Stomach smooth muscle (tissue), 2 donors: ENCODE measurements around the gene CUL9.
A peak's percentile ranks its signal among the peaks of the same experiment; 100 is the strongest.

ENCODE experiments used
- H3K27ac ChIP-seq: one replicate; pipeline ENCODE4 v1.7.0; 2013; ENCODE audit warnings: mild to moderate bottlenecking, low read length, inconsistent platforms
- H3K27me3 ChIP-seq, 2 donors: one replicate each; pipeline ENCODE4 v1.7.0; 2013; ENCODE audit warnings: low read length in 2 of 2; ENCODE audit not compliant: insufficient read depth in 2 of 2, control insufficient read depth in 1 of 2
- H3K36me3 ChIP-seq, 2 donors: one replicate each; pipeline ENCODE4 v1.7.0; 2013; ENCODE audit warnings: low read length in 2 of 2; ENCODE audit not compliant: control insufficient read depth in 2 of 2, insufficient read depth in 2 of 2
- H3K4me1 ChIP-seq: one replicate; pipeline ENCODE4 v1.7.0; 2013; ENCODE audit warnings: low read length; ENCODE audit not compliant: control insufficient read depth, insufficient read depth
- H3K4me3 ChIP-seq, 2 donors: one replicate each; pipeline ENCODE4 v1.7.0; 2013; ENCODE audit warnings: low read length in 2 of 2
- H3K9ac ChIP-seq, 2 donors: one replicate each; pipeline ENCODE4 v1.7.0; 2013; ENCODE audit warnings: low read length in 2 of 2, mild to moderate bottlenecking in 1 of 2
- H3K9me3 ChIP-seq, 2 donors: one replicate each; pipeline ENCODE4 v1.7.0; 2013; ENCODE audit warnings: low read length in 2 of 2; ENCODE audit not compliant: control insufficient read depth in 2 of 2
- donor health status: healthy.
- donor health status: Pancreatic carcinoma.

Gene CUL9

DNA sequence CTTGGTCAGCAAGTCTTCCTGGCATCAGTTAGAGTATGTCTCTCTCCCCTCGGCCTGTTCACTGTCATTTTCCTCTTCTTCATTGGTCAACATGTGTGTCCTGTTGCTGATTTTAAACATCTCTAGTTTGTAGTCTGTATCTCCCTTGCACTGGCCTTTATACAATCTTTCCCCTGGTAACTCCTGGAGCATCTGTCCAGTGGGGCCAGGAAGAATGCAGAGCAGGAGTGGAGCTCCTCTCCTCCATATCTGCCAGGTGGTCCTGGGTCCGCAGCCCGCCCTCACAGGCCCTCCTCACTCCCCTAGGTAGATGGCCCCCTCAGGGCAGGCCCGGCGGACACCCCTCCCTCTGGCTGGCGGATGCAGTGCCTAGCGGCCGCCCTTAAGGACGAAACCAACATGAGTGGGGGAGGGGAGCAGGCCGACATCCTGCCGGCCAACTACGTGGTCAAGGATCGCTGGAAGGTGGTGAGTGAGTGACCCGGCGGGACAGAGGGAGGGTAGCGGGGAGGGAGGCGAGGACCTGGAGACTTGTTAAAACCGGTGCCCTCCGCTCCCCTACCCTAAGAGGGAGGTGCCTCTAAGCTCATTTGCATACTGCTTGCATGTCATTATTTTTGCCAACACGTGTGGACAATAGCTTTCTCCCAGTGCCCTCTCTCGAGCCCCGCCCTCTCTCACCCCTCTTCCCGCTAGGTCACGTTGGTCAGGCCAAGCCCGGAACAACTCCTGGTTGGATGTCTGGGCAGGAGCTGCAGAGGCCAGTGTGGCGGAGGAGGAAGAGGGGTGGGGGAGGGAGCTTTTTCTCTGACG, 64.5 kb downstream of the CUL9 start:
- Histone ChIP-seq H3K36me3 (no peaks in the 10 kb centered on the region), H3K9ac (peak overlapping the region in 1 of 2 donors; percentile 2), H3K4me3 (peak overlapping the region; percentile 84 to 89), H3K27ac (no peak overlapping the region), H3K9me3 (no peaks in the 10 kb centered on the region), H3K4me1 (peaks cover 13% of the 10 kb centered on the region), H3K27me3 (peaks cover 34 to 35% of the 10 kb centered on the region in 2 donors)

DNA sequence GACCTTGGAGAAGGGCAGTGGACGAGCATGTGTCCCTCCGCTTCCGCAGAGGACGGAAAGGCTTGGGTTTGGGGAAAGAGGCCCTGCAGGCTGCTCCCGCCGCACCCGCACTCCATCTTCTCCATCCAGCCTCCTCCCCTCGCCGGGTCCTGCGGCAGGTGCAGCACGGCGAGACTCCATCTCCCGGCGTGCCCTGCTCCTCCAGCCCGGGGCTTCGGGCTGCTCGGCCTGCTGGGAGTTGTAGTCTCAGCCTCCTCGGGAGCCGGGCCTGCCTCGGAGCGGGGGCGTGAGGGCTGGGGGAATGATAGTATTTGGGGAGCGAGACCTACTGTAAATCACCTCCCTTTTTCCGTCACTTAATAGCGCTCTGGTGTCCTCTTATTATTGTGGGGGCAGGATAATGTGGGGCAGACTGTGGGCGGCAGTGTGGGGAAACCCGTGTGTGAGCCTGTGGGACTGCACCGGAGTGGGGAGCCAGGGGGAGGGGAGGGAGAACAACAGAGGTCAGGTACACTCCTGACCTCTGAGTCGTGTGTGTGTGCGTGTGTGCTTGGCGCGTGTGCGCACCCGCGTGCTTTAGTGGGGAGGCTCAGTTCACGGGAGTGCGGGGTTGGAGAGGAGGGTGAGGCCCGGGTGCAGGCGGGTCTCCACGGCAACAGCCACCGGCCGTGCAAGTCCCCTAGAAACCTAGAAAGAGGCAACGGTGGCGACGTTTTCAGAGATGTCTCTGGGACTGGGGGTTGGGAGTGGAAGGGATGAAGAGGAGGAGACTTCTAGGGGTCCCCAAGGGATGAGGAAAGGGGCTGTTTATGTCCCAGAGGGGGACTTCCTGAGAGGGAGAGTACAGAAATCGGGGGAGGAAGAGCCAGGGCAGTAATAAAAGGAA, 65.4 kb downstream of the CUL9 start:
- no peaks in the 10 kb centered on the region for H3K36me3 ChIP-seq
- peak overlapping the region; percentile 84 to 89 for H3K4me3 ChIP-seq
- H3K9ac ChIP-seq: peak overlapping the region; percentile 55 to 68
- no peaks in the 10 kb centered on the region for H3K9me3 ChIP-seq
- H3K27me3 ChIP-seq: peaks cover 35% of the 10 kb centered on the region in 2 donors
- peaks cover 13% of the 10 kb centered on the region for H3K4me1 ChIP-seq
- H3K27ac ChIP-seq: no peak overlapping the region

DNA sequence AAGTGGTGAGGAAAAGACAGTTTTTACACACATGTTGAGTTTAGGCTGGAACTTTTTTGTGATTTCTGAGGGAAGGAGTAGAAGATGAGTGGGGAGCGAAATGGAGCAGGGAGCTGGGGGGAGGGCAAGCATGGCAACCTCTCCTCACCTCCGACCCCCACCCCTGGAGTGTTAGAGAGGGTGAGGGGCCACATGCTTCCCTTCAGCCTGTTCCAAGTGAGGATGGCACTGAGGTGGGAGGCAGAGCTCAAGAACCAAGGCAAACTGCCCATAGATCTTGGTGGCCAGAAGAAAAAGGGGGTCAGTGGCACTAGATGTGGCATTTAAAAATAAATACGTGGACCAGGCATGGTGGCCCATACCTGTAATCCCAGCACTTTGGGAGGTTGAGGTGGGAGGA, 66.1 kb downstream of the CUL9 start:
- Histone ChIP-seq H3K4me3 (no peak overlapping the region), H3K9me3 (no peaks in the 10 kb centered on the region), H3K36me3 (no peaks in the 10 kb centered on the region), H3K9ac (peak overlapping the region in 1 of 2 donors; percentile 68), H3K27ac (no peak overlapping the region), H3K4me1 (peaks cover 13% of the 10 kb centered on the region), H3K27me3 (peaks cover 34 to 35% of the 10 kb centered on the region in 2 donors)

DNA sequence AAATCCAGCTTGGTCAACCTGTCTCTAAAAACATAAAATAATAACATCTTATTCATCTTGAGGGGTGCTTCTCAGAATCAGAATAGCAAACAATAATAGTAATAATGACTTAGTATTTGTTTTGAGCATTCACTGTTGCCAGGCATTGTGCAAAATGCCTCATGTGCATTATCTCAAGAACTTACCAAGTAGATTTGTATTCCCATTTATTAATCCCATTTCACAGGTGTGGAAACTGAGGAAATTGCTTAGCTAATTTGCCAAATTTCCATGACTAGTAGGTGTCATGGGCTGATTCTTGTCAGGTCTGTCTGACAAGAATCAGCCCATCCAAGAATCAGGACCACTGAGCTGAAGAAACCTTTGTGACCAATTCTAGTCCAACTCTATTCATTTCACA, 66.8 kb downstream of the CUL9 start:
- H3K9ac ChIP-seq: no peak overlapping the region
- H3K4me3 ChIP-seq: no peak overlapping the region
- H3K4me1 ChIP-seq: peaks cover 13% of the 10 kb centered on the region
- no peaks in the 10 kb centered on the region for H3K9me3 ChIP-seq
- no peaks in the 10 kb centered on the region for H3K36me3 ChIP-seq
- H3K27me3 ChIP-seq: peaks cover 33 to 36% of the 10 kb centered on the region in 2 donors
- no peak overlapping the region for H3K27ac ChIP-seq

DNA sequence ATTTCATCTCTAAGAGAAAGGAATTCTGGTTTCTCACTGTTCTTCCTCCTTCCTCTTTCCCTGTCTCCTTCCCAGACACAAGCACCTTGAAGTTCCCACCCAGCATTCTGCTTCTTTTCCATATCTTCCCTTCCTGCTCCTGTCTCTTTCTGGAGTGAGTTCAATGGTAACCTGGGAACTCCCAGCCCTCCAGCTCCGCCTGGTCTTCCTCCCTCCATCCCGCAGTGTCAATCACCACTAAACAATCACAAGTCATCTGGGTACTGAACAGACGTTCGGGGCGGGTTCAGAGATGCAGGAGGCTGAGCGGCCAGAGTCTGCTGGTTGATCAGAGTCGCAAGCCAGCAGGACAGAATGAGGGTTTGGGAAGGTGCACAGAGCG, 69.0 kb downstream of the CUL9 start:
- peaks cover 26% of the 10 kb centered on the region in 2 donors for H3K27me3 ChIP-seq
- no peaks in the 10 kb centered on the region for H3K9me3 ChIP-seq
- H3K36me3 ChIP-seq: no peaks in the 10 kb centered on the region
- H3K4me1 ChIP-seq: peaks cover 13% of the 10 kb centered on the region
- no peak overlapping the region for H3K27ac ChIP-seq
- no peak overlapping the region for H3K9ac ChIP-seq
- H3K4me3 ChIP-seq: no peak overlapping the region

DNA sequence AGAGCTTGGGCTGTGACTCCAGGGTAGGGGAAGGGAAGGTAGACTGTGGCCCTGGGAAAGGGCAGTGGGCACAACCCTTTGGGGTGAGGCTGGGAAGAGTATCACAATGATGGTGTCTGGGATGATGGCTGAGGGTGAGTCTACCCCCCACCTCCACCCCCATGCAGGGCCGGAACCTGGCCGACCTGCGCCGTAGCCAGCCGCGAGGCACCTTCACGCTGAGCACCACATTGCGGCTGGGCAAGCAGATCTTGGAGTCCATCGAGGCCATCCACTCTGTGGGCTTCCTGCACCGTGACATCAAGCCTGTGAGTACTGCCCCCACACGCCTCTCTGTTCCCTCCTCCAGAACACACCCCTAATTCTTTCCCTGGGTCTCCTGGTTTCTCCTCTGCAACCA, 71.4 kb downstream of the CUL9 start:
- Histone ChIP-seq H3K9ac (no peak overlapping the region), H3K36me3 (no peaks in the 10 kb centered on the region), H3K27me3 (peaks cover 18 to 26% of the 10 kb centered on the region in 2 donors), H3K4me1 (no peaks in the 10 kb centered on the region), H3K27ac (no peak overlapping the region), H3K4me3 (no peak overlapping the region), H3K9me3 (no peaks in the 10 kb centered on the region)

DNA sequence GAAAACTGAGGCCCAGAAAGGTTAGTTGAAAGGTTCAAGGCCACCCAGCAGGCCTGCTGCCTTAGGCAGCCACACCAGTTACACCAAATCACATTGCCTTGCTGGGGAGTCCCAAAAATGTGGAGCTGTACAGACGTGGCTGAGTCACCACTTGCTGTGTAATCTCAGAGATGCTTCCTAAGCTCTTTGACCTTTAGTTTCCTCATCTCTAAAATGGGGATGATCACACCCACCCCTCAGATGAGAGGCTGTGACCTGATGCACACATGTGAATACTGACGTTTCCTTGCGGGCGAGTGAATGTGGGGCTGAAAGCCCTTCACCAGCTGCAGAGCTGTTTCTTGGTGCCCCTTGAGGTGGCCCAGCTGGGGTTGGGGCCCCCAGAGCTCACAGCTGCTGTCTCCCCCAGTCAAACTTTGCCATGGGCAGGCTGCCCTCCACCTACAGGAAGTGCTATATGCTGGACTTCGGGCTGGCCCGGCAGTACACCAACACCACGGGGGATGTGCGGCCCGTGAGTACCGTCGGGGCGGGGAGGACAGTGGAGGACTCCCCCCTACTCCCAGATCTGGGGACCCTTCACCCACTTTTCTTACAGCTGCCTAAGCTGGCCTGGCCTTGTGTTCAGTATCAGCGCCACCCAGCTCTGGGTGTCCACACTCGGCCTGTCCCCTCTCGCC, 72.3 kb downstream of the CUL9 start:
- no peak overlapping the region for H3K27ac ChIP-seq
- H3K9me3 ChIP-seq: no peaks in the 10 kb centered on the region
- H3K4me1 ChIP-seq: no peaks in the 10 kb centered on the region
- no peak overlapping the region for H3K4me3 ChIP-seq
- H3K36me3 ChIP-seq: no peaks in the 10 kb centered on the region
- H3K27me3 ChIP-seq: peaks cover 18 to 26% of the 10 kb centered on the region in 2 donors
- H3K9ac ChIP-seq: no peak overlapping the region

DNA sequence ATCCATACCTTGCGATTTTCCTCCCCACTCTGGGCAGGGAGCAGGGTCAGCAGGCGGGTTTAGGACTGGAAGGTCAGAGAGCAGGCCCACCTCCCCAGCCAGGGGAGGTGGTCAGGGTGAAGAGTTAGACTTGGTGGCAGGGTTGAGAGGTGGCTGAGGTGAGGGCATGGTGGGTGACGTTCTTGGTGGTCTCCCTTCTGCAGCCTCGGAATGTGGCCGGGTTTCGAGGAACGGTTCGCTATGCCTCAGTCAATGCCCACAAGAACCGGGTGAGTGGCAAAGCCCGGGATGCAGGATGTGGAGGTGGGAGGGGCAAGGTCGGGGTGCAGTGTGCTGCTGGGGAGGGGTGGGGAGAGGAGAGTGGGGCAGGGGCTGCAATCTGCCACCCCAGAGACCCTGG, 72.8 kb downstream of the CUL9 start:
- H3K27me3 ChIP-seq: peaks cover 18 to 26% of the 10 kb centered on the region in 2 donors
- H3K9me3 ChIP-seq: no peaks in the 10 kb centered on the region
- no peaks in the 10 kb centered on the region for H3K36me3 ChIP-seq
- H3K4me3 ChIP-seq: no peak overlapping the region
- H3K27ac ChIP-seq: no peak overlapping the region
- no peak overlapping the region for H3K9ac ChIP-seq
- no peaks in the 10 kb centered on the region for H3K4me1 ChIP-seq

DNA sequence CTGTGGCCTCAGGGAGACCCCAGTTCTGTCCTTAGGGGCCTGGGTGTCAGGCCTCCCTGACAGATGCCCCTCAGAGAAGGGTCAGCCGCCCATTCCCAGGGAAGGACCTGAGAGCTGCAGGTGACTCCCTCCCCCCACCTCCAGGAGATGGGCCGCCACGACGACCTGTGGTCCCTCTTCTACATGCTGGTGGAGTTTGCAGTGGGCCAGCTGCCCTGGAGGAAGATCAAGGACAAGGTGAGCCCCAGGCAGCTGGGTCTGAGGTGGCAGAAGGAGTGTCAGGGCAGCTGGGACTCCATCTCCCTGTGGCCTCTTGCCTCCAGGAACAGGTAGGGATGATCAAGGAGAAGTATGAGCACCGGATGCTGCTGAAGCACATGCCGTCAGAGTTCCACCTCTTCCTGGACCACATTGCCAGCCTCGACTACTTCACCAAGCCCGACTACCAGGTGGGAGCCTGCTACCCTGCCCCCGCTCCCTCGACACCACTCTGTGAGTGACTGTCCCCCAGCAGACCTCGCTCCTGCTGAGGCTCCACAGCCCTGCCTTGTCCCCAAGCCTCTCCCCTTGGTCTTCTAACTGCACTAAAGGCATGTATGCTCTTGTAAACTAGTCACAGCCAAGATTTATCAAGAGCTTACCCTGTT, 73.5 kb downstream of the CUL9 start:
- H3K27me3 ChIP-seq: peaks cover 18 to 26% of the 10 kb centered on the region in 2 donors
- H3K9me3 ChIP-seq: no peaks in the 10 kb centered on the region
- no peak overlapping the region for H3K4me3 ChIP-seq
- no peaks in the 10 kb centered on the region for H3K4me1 ChIP-seq
- no peaks in the 10 kb centered on the region for H3K36me3 ChIP-seq
- H3K9ac ChIP-seq: no peak overlapping the region
- no peak overlapping the region for H3K27ac ChIP-seq

DNA sequence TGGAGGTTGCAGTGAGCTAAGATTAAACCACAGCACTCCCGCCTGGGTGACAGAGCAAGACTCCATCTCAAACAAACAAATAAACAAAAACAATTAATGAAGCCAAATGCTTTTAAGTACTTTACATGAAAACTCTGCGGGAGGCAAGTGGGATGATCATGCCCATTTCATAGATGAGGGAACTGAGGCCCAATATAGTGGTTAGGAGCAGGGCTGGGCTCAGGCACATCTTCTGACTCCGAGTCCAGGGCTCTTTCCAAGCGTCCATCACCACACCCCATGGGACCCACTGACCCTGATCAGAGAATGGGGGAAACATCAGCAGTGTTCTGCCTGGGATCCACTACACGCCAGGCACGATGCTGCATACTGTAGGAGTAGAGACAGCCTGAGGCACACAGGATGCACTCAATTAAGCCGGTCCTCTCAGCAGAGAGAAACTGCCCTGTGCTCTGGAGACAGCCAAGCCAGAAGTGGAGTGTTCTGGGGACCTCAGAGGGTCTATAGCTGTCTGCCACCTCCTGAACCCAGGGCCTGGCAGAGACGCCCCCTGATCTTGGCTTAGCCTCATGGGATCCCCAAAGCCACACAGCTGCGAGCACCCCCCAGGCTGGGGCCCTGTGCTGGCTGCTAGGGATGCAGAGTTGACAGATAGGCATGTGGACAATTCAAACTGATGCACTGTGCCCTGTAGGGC, 74.8 kb downstream of the CUL9 start:
- no peaks in the 10 kb centered on the region for H3K4me1 ChIP-seq
- no peaks in the 10 kb centered on the region for H3K9me3 ChIP-seq
- H3K4me3 ChIP-seq: no peak overlapping the region
- H3K27me3 ChIP-seq: peaks cover 13 to 16% of the 10 kb centered on the region in 2 donors
- H3K27ac ChIP-seq: no peak overlapping the region
- H3K9ac ChIP-seq: no peak overlapping the region
- no peaks in the 10 kb centered on the region for H3K36me3 ChIP-seq
